ENCODE measurements around the gene MUTYH. TPM values are rescaled to one million over a fixed set of nuclear protein-coding genes. Genes with fewer than 3 reads are reported as not detected.
"Not testable (repeated sequence)": the region's sequence is repeated elsewhere in the genome, so short reads cannot be mapped to it uniquely, and the experiment has no call there.

MUTYH gene
- total RNA-seq = 10 to 100 TPM; 28.7 to 78.2 (median 49.0) TPM

- intact Hi-C loops (cut with DNase I; ENCODE audit: low total_unique reads) (no loop called here), in situ Hi-C loops (cut with MboI; ENCODE audit: low pct_ligation_motif_present in 1 of 4, low pct_unique_long_range_greater_than_20kb in 1 of 4, low sequenced_read_pairs in 3 of 4) (loop anchor here in 1 of 4 donors (10.0 kb wide), 1 partner anchor 235 kb away; no protein-coding TSS in a partner anchor)
- no peaks in the 10 kb centered on the region for H3K27me3 ChIP-seq
- H3K4me1 ChIP-seq = peaks cover 9 to 57% (median 43%) of the 10 kb centered on the region in 4 donors
- H3K4me3 ChIP-seq = peak within 1 kb of the TSS; percentile 60 to 89 (median 68)
- peaks cover 0 to 26% (median 9%) of the 10 kb centered on the region in 4 donors for H3K36me3 ChIP-seq
- 1% methylated on average over 36 of the region's 70 CpGs; no CpG with 5 or more reads in 1 of the 2 donors for WGBS, 2 donors (ENCODE audit: low coverage in 1 of 2)
- H3K27ac ChIP-seq = peak within 1 kb of the TSS; percentile 90 to 98 (median 96)
- TF ChIP-seq EP300 (IDR thresholded peaks at IDR 0.05; ENCODE audit: low read depth) (no peak), POLR2A (IDR thresholded peaks at IDR 0.05) (peak; percentile 94), POLR2AphosphoS5 (IDR thresholded peaks at IDR 0.05) (peak; percentile 62 to 92 (median 83))
- TF ChIP-seq, protein P1, sequence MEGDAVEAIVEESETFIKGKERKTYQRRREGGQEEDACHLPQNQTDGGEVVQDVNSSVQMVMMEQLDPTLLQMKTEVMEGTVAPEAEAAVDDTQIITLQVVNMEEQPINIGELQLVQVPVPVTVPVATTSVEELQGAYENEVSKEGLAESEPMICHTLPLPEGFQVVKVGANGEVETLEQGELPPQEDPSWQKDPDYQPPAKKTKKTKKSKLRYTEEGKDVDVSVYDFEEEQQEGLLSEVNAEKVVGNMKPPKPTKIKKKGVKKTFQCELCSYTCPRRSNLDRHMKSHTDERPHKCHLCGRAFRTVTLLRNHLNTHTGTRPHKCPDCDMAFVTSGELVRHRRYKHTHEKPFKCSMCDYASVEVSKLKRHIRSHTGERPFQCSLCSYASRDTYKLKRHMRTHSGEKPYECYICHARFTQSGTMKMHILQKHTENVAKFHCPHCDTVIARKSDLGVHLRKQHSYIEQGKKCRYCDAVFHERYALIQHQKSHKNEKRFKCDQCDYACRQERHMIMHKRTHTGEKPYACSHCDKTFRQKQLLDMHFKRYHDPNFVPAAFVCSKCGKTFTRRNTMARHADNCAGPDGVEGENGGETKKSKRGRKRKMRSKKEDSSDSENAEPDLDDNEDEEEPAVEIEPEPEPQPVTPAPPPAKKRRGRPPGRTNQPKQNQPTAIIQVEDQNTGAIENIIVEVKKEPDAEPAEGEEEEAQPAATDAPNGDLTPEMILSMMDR (IDR thresholded peaks at IDR 0.05) = no peak
- peak; percentile 95 for DNase-seq
- no peaks in the 10 kb centered on the region for H3K9me3 ChIP-seq
Measured at GRCh38 chr1:45339789-45340558, at the start of gene MUTYH, which contains the start of gene TOE1. TSS of gene MUTYH (minus strand) at chr1:45340440. CDS start at chr1:45334505, 5,935 bp downstream. TSS of gene TOE1 (plus strand) at chr1:45340170. CDS start at chr1:45340253, 83 bp downstream.

DNA sequence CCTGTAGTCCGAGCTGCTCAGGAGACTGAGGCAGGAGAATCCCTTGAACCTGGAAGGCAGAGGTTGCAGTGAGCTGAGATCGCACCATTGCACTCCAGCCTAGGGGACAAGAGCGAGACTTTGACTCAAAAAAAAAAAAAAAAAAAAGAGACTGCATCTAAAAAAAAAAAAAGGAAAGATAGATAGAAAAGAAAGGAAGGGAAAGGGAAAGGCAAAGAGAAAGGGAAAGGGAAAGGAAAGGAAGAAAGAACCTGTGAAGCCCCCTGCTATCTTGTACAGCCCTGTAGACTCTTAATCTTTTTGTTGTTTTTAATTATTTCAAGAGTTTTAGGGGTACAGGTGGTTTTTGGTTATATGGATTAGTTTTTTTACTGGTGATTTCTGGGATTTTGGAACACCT lies 46.0 kb upstream of the MUTYH start:
- intact Hi-C loops (cut with DNase I; ENCODE audit: low total_unique reads) = no loop called here
- Histone ChIP-seq H3K4me1 (no peaks in the 10 kb centered on the region), H3K27ac (no peak overlapping the region), H3K27me3 (no peaks in the 10 kb centered on the region), H3K9me3 (no peaks in the 10 kb centered on the region), H3K4me3 (no peak overlapping the region), H3K36me3 (no peaks in the 10 kb centered on the region)
- WGBS, 2 donors (ENCODE audit: low coverage in 1 of 2) = 91% methylated on average over 3 of the region's 3 CpGs; no CpG with 5 or more reads in 1 of the 2 donors
- in situ Hi-C loops (cut with MboI; ENCODE audit: low pct_ligation_motif_present in 1 of 4, low pct_unique_long_range_greater_than_20kb in 1 of 4, low sequenced_read_pairs in 3 of 4) = no loop called here
- DNase-seq = no peak
- no peak for TF ChIP-seq EP300 (IDR thresholded peaks at IDR 0.05; ENCODE audit: low read depth)
- TF ChIP-seq, protein P1 (IDR thresholded peaks at IDR 0.05) = no peak
- TF ChIP-seq POLR2AphosphoS5 (IDR thresholded peaks at IDR 0.05) = no peak
- no peak for TF ChIP-seq POLR2A (IDR thresholded peaks at IDR 0.05)

- intact Hi-C loops (cut with DNase I; ENCODE audit: low total_unique reads) (no loop called here), in situ Hi-C loops (cut with MboI; ENCODE audit: low pct_ligation_motif_present in 1 of 4, low pct_unique_long_range_greater_than_20kb in 1 of 4, low sequenced_read_pairs in 3 of 4) (no loop called here)
- TF ChIP-seq, protein P1 (IDR thresholded peaks at IDR 0.05) = no peak
- no peak for TF ChIP-seq POLR2AphosphoS5 (IDR thresholded peaks at IDR 0.05)
- no peak for TF ChIP-seq EP300 (IDR thresholded peaks at IDR 0.05; ENCODE audit: low read depth)
- no peak for TF ChIP-seq POLR2A (IDR thresholded peaks at IDR 0.05)
- WGBS, 2 donors (ENCODE audit: low coverage in 1 of 2) = 78 to 93% methylated on average over 2 to 3 of the region's 3 CpGs
- H3K9me3 ChIP-seq = no peaks in the 10 kb centered on the region
- H3K36me3 ChIP-seq = no peaks in the 10 kb centered on the region
- no peaks in the 10 kb centered on the region for H3K27me3 ChIP-seq
- no peaks in the 10 kb centered on the region for H3K4me1 ChIP-seq
- DNase-seq = no peak
- no peak overlapping the region for H3K27ac ChIP-seq
- H3K4me3 ChIP-seq = no peak overlapping the region
Measured at GRCh38 chr1:45385302-45385701, 45.1 kb upstream of the MUTYH start.

DNA sequence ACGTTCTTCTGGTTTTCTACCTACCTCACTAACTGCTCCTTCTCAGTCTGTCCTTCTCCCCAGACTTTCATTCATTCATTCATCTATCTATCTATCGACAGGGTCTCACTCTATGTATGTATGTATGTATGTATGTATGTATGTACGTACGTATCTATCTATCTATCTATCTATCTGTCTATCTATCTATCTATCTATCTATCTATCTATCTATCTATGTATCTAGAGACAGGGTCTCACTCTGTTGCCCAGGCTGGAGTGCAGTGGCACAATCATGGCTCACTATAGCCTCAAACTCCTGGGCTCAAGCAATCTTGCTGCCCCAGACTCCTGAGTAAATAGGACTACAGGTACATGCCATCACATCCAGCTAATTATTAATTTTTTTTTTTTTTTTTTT lies 44.0 kb upstream of the MUTYH start:
- intact Hi-C loops (cut with DNase I; ENCODE audit: low total_unique reads) = loop anchor here (5.0 kb wide), 2 partner anchors 83 to 342 kb away; no protein-coding TSS in a partner anchor

More for the DNA sequence above, 44.0 kb upstream of the MUTYH start:
- H3K27ac ChIP-seq; H3K27me3 ChIP-seq; DNase-seq; H3K4me3 ChIP-seq; in situ Hi-C loops (cut with MboI; ENCODE audit: low pct_ligation_motif_present in 1 of 4, low pct_unique_long_range_greater_than_20kb in 1 of 4, low sequenced_read_pairs in 3 of 4); H3K4me1 ChIP-seq; H3K9me3 ChIP-seq; H3K36me3 ChIP-seq: not testable (repeated sequence)
- 82 to 95% methylated on average over 3 to 4 of the region's 4 CpGs for WGBS, 2 donors (ENCODE audit: low coverage in 1 of 2)

All from transverse colon (tissue), 4 donors.